Measurements from ENCODE around the gene SLC38A1. TPM values are rescaled to one million over a fixed set of nuclear protein-coding genes. Genes with fewer than 3 reads are reported as not detected.
"Not testable (repeated sequence)": the region's sequence is repeated elsewhere in the genome, so short reads cannot be mapped to it uniquely, and the experiment has no call there.

Gene SLC38A1
- total and polyA plus RNA-seq, 4 donors: 4.2 to 66.2 (median 17.7) TPM

GRCh38 chr12:46292754-46293402, 24.0 kb upstream of the SLC38A1 start:
- H3K27ac ChIP-seq (ENCODE audit: low read depth in 1 of 2, low read length in 2 of 2): no peak overlapping the region
- no peaks in the 10 kb centered on the region for H3K36me3 ChIP-seq (ENCODE audit: control insufficient read depth in 1 of 2, insufficient read depth in 2 of 2, low read length in 1 of 2)
- no peak for ATAC-seq (ENCODE audit: low FRiP score)
- DNase-seq: no peak
- H3K4me3 ChIP-seq (ENCODE audit: low read length in 2 of 2): no peak overlapping the region
- 93 to 94% methylated on average over 2 of the region's 2 CpGs for WGBS, 2 donors
- H3K9me3 ChIP-seq (ENCODE audit: control insufficient read depth, low read length): no peaks in the 10 kb centered on the region
- H3K27me3 ChIP-seq (ENCODE audit: control insufficient read depth in 1 of 2, insufficient read depth in 2 of 2, low read length in 1 of 2): no peaks in the 10 kb centered on the region
- no peaks in the 10 kb centered on the region for H3K4me1 ChIP-seq (ENCODE audit: control insufficient read depth in 1 of 2, insufficient read depth in 2 of 2, low read length in 2 of 2)
- intact Hi-C loops (cut with DNase I): loop anchor here in 1 of 2 donors (10.0 kb wide), 1 partner anchor 372 kb away; no protein-coding TSS in a partner anchor

- H3K4me1 ChIP-seq (ENCODE audit: control insufficient read depth in 1 of 2, insufficient read depth in 2 of 2, low read length in 2 of 2); ATAC-seq (ENCODE audit: low FRiP score); DNase-seq; H3K4me3 ChIP-seq (ENCODE audit: low read length in 2 of 2); H3K36me3 ChIP-seq (ENCODE audit: control insufficient read depth in 1 of 2, insufficient read depth in 2 of 2, low read length in 1 of 2); H3K27ac ChIP-seq (ENCODE audit: low read depth in 1 of 2, low read length in 2 of 2); H3K9me3 ChIP-seq (ENCODE audit: control insufficient read depth, low read length); H3K27me3 ChIP-seq (ENCODE audit: control insufficient read depth in 1 of 2, insufficient read depth in 2 of 2, low read length in 1 of 2): not testable (repeated sequence)
- intact Hi-C loops (cut with DNase I): loop anchor here in 1 of 2 donors (10.0 kb wide), 1 partner anchor 373 kb away; no protein-coding TSS in a partner anchor
- 97 to 100% methylated on average over 3 of the region's 3 CpGs for WGBS, 2 donors
Observed at GRCh38 chr12:46291953-46292352, 23.1 kb upstream of the SLC38A1 start.

GRCh38 chr12:46285177-46285576, 16.3 kb upstream of the SLC38A1 start:
- WGBS, 2 donors: 63 to 70% methylated on average over 2 of the region's 2 CpGs
- H3K36me3 ChIP-seq (ENCODE audit: control insufficient read depth in 1 of 2, insufficient read depth in 2 of 2, low read length in 1 of 2); H3K27me3 ChIP-seq (ENCODE audit: control insufficient read depth in 1 of 2, insufficient read depth in 2 of 2, low read length in 1 of 2); intact Hi-C loops (cut with DNase I); DNase-seq; H3K4me1 ChIP-seq (ENCODE audit: control insufficient read depth in 1 of 2, insufficient read depth in 2 of 2, low read length in 2 of 2); H3K4me3 ChIP-seq (ENCODE audit: low read length in 2 of 2); H3K9me3 ChIP-seq (ENCODE audit: control insufficient read depth, low read length); ATAC-seq (ENCODE audit: low FRiP score); H3K27ac ChIP-seq (ENCODE audit: low read depth in 1 of 2, low read length in 2 of 2): not testable (repeated sequence)

GRCh38 chr12:46282829-46283228, 14.0 kb upstream of the SLC38A1 start:
- ATAC-seq (ENCODE audit: low FRiP score): no peak
- Histone ChIP-seq H3K27ac (ENCODE audit: low read depth in 1 of 2, low read length in 2 of 2) (no peak overlapping the region), H3K36me3 (ENCODE audit: control insufficient read depth in 1 of 2, insufficient read depth in 2 of 2, low read length in 1 of 2) (no peaks in the 10 kb centered on the region), H3K4me3 (ENCODE audit: low read length in 2 of 2) (no peak overlapping the region), H3K27me3 (ENCODE audit: control insufficient read depth in 1 of 2, insufficient read depth in 2 of 2, low read length in 1 of 2) (no peaks in the 10 kb centered on the region), H3K4me1 (ENCODE audit: control insufficient read depth in 1 of 2, insufficient read depth in 2 of 2, low read length in 2 of 2) (no peaks in the 10 kb centered on the region), H3K9me3 (ENCODE audit: control insufficient read depth, low read length) (peaks cover 8% of the 10 kb centered on the region)
- DNase-seq: no peak
- intact Hi-C loops (cut with DNase I): no loop called here

GRCh38 chr12:46276756-46277155, 7.9 kb upstream of the SLC38A1 start:
- intact Hi-C loops (cut with DNase I): no loop called here
- WGBS, 2 donors: 83 to 85% methylated on average over 3 of the region's 3 CpGs

GRCh38 chr12:46271863-46272262, 3.0 kb upstream of the SLC38A1 start:
- intact Hi-C loops (cut with DNase I): no loop called here
- WGBS, 2 donors: 80 to 86% methylated on average over 2 of the region's 2 CpGs
- Histone ChIP-seq H3K9me3 (ENCODE audit: control insufficient read depth, low read length) (no peaks in the 10 kb centered on the region), H3K4me3 (ENCODE audit: low read length in 2 of 2) (no peak overlapping the region), H3K36me3 (ENCODE audit: control insufficient read depth in 1 of 2, insufficient read depth in 2 of 2, low read length in 1 of 2) (no peaks in the 10 kb centered on the region), H3K27ac (ENCODE audit: low read depth in 1 of 2, low read length in 2 of 2) (no peak overlapping the region), H3K27me3 (ENCODE audit: control insufficient read depth in 1 of 2, insufficient read depth in 2 of 2, low read length in 1 of 2) (no peaks in the 10 kb centered on the region), H3K4me1 (ENCODE audit: control insufficient read depth in 1 of 2, insufficient read depth in 2 of 2, low read length in 2 of 2) (no peaks in the 10 kb centered on the region)
- DNase-seq: no peak
- ATAC-seq (ENCODE audit: low FRiP score): no peak

More at GRCh38 chr12:46276756-46277155, 7.9 kb upstream of the SLC38A1 start:
- no peak overlapping the region for H3K4me3 ChIP-seq (ENCODE audit: low read length in 2 of 2)
- ATAC-seq (ENCODE audit: low FRiP score) (no peak), DNase-seq (no peak)
- H3K9me3 ChIP-seq (ENCODE audit: control insufficient read depth, low read length): no peaks in the 10 kb centered on the region
- no peaks in the 10 kb centered on the region for H3K36me3 ChIP-seq (ENCODE audit: control insufficient read depth in 1 of 2, insufficient read depth in 2 of 2, low read length in 1 of 2)
- H3K27ac ChIP-seq (ENCODE audit: low read depth in 1 of 2, low read length in 2 of 2): no peak overlapping the region
- no peaks in the 10 kb centered on the region for H3K27me3 ChIP-seq (ENCODE audit: control insufficient read depth in 1 of 2, insufficient read depth in 2 of 2, low read length in 1 of 2)
- H3K4me1 ChIP-seq (ENCODE audit: control insufficient read depth in 1 of 2, insufficient read depth in 2 of 2, low read length in 2 of 2): no peaks in the 10 kb centered on the region

- intact Hi-C loops (cut with DNase I): loop anchor here in 1 of 2 donors (5.0 kb wide), 2 partner anchors 47 to 107 kb away; no protein-coding TSS in a partner anchor
- Histone ChIP-seq H3K4me3 (ENCODE audit: low read length in 2 of 2) (peak overlapping the region; percentile 16 to 58), H3K4me1 (ENCODE audit: control insufficient read depth in 1 of 2, insufficient read depth in 2 of 2, low read length in 2 of 2) (no peaks in the 10 kb centered on the region), H3K36me3 (ENCODE audit: control insufficient read depth in 1 of 2, insufficient read depth in 2 of 2, low read length in 1 of 2) (no peaks in the 10 kb centered on the region), H3K27me3 (ENCODE audit: control insufficient read depth in 1 of 2, insufficient read depth in 2 of 2, low read length in 1 of 2) (no peaks in the 10 kb centered on the region), H3K9me3 (ENCODE audit: control insufficient read depth, low read length) (no peaks in the 10 kb centered on the region), H3K27ac (ENCODE audit: low read depth in 1 of 2, low read length in 2 of 2) (no peak overlapping the region)
- peak; percentile 55 for ATAC-seq (ENCODE audit: low FRiP score)
- DNase-seq: no peak
- 41 to 44% methylated on average over 41 to 42 of the region's 42 CpGs for WGBS, 2 donors
Observed at GRCh38 chr12:46269429-46270241, 792 bp upstream of the SLC38A1 start.

GRCh38 chr12:46267825-46268582, 839 bp downstream of the SLC38A1 start:
- H3K9me3 ChIP-seq (ENCODE audit: control insufficient read depth, low read length): no peaks in the 10 kb centered on the region
- intact Hi-C loops (cut with DNase I): loop anchor here in 1 of 2 donors (5.0 kb wide), 2 partner anchors 46 to 106 kb away; no protein-coding TSS in a partner anchor
- peak overlapping the region; percentile 16 to 58 for H3K4me3 ChIP-seq (ENCODE audit: low read length in 2 of 2)
- H3K36me3 ChIP-seq (ENCODE audit: control insufficient read depth in 1 of 2, insufficient read depth in 2 of 2, low read length in 1 of 2): no peaks in the 10 kb centered on the region
- DNase-seq (peak; percentile 50 to 77), ATAC-seq (ENCODE audit: low FRiP score) (peak; percentile 47)
- no peaks in the 10 kb centered on the region for H3K4me1 ChIP-seq (ENCODE audit: control insufficient read depth in 1 of 2, insufficient read depth in 2 of 2, low read length in 2 of 2)
- H3K27ac ChIP-seq (ENCODE audit: low read depth in 1 of 2, low read length in 2 of 2): no peak overlapping the region
- H3K27me3 ChIP-seq (ENCODE audit: control insufficient read depth in 1 of 2, insufficient read depth in 2 of 2, low read length in 1 of 2): no peaks in the 10 kb centered on the region
- WGBS, 2 donors: 0% methylated on average over 48 of the region's 48 CpGs
